Measurements from ENCODE around the gene PRKCA.

PRKCA gene

DNA sequence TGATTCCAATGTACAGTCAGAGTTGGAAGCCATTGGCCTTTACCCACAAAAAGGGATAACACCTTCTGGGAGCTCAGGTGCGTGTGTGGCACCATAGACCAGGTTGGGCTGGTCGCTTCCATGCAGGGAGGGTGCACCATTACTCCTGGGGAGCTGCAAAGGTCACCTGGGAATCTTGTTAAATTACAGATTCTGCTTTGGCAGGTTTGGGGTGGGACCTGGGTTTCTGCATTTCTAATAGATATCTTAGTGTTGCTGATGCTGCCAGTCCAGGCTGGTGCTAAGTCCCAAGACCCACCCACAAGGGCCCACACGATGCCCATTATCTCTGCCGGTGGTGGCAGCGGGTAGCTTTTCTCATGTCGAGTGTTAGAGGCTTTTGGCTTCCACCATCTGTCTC lies 384.2 kb downstream of the PRKCA start:
- TF ChIP-seq EZH2phosphoT487 (IDR thresholded peaks at IDR 0.05; ENCODE audit: borderline replicate concordance) (no peak), CTCF (conservative IDR thresholded peaks at IDR 0.05; ENCODE audit: low read length) (no peak)
- Histone ChIP-seq H3K4me1 (ENCODE audit: insufficient read depth, low read length, poor library complexity, severe bottlenecking) (no peaks in the 10 kb centered on the region), H3K4me3 (ENCODE audit: low read length, poor library complexity, severe bottlenecking) (no peak overlapping the region), H3K36me3 (ENCODE audit: insufficient read depth, low read length) (peaks cover 3% of the 10 kb centered on the region; the same call in 1 of the 2 replicates), H3K9ac (ENCODE audit: low read depth, low read length, poor library complexity, severe bottlenecking) (no peak overlapping the region), H3K79me2 (ENCODE audit: insufficient read depth, low read length) (no peaks in the 10 kb centered on the region), H3K27me3 (ENCODE audit: insufficient read depth, low read length, poor library complexity, severe bottlenecking) (no peaks in the 10 kb centered on the region), H3K4me2 (ENCODE audit: low read depth, low read length, poor library complexity, severe bottlenecking) (no peak overlapping the region), H3K9me2 (replicated peaks; ENCODE audit: low read depth, low read length) (no peaks in the 10 kb centered on the region), H3F3A (ENCODE audit: low read depth) (no peaks in the 10 kb centered on the region), H3K9me3 (ENCODE audit: insufficient read depth, low read depth, low read length) (no peaks in the 10 kb centered on the region), H2AFZ (ENCODE audit: low read length) (no peak overlapping the region), H4K20me1 (ENCODE audit: insufficient read depth, low read length, poor library complexity, severe bottlenecking) (no peaks in the 10 kb centered on the region)

GRCh38 chr17:66687570-66688284 lies 385.3 kb downstream of the PRKCA start:
- H3K27me3 ChIP-seq (ENCODE audit: insufficient read depth, low read length, poor library complexity, severe bottlenecking): no peaks in the 10 kb centered on the region
- no peak overlapping the region for H2AFZ ChIP-seq (ENCODE audit: low read length)
- H3K4me2 ChIP-seq (ENCODE audit: low read depth, low read length, poor library complexity, severe bottlenecking): no peak overlapping the region
- H3F3A ChIP-seq (ENCODE audit: low read depth): no peaks in the 10 kb centered on the region
- H3K9me2 ChIP-seq (replicated peaks; ENCODE audit: low read depth, low read length): no peaks in the 10 kb centered on the region
- no peak overlapping the region for H3K9ac ChIP-seq (ENCODE audit: low read depth, low read length, poor library complexity, severe bottlenecking)
- H3K4me3 ChIP-seq (ENCODE audit: low read length, poor library complexity, severe bottlenecking): no peak overlapping the region
- no peaks in the 10 kb centered on the region for H3K4me1 ChIP-seq (ENCODE audit: insufficient read depth, low read length, poor library complexity, severe bottlenecking)
- TF ChIP-seq EZH2phosphoT487 (IDR thresholded peaks at IDR 0.05; ENCODE audit: borderline replicate concordance): no peak
- TF ChIP-seq CTCF (conservative IDR thresholded peaks at IDR 0.05; ENCODE audit: low read length): no peak
- peaks cover 3% of the 10 kb centered on the region; the same call in 1 of the 2 replicates for H3K36me3 ChIP-seq (ENCODE audit: insufficient read depth, low read length)
- H3K9me3 ChIP-seq (ENCODE audit: insufficient read depth, low read depth, low read length): no peaks in the 10 kb centered on the region
- H4K20me1 ChIP-seq (ENCODE audit: insufficient read depth, low read length, poor library complexity, severe bottlenecking): no peaks in the 10 kb centered on the region
- no peaks in the 10 kb centered on the region for H3K79me2 ChIP-seq (ENCODE audit: insufficient read depth, low read length)

DNA sequence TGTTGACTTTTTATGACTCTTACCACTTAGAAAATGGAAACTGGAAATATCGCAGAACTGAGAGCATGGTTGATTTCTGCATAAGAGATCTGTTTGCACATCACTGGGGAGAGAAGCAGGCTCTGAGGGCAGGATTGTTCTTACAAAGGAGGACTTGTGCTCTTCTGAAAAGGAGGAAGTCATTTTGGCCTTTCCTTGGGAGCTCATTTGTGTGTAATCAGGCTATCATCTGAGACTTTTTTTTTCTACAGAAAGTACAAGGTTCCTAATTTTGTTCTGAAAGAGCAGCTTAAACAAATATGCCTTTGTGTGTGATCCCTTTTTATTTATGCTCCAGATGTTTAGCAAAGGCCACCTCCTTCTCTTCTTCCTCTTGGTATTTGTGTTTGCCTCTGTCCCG lies 386.8 kb downstream of the PRKCA start:
- Histone ChIP-seq H3K79me2 (ENCODE audit: insufficient read depth, low read length) (no peaks in the 10 kb centered on the region), H3K9ac (ENCODE audit: low read depth, low read length, poor library complexity, severe bottlenecking) (no peak overlapping the region), H3K9me2 (replicated peaks; ENCODE audit: low read depth, low read length) (no peaks in the 10 kb centered on the region), H2AFZ (ENCODE audit: low read length) (no peak overlapping the region), H3K9me3 (ENCODE audit: insufficient read depth, low read depth, low read length) (no peaks in the 10 kb centered on the region), H3K27me3 (ENCODE audit: insufficient read depth, low read length, poor library complexity, severe bottlenecking) (no peaks in the 10 kb centered on the region), H3K4me1 (ENCODE audit: insufficient read depth, low read length, poor library complexity, severe bottlenecking) (no peaks in the 10 kb centered on the region), H4K20me1 (ENCODE audit: insufficient read depth, low read length, poor library complexity, severe bottlenecking) (no peaks in the 10 kb centered on the region), H3K4me3 (ENCODE audit: low read length, poor library complexity, severe bottlenecking) (no peak overlapping the region), H3K4me2 (ENCODE audit: low read depth, low read length, poor library complexity, severe bottlenecking) (no peak overlapping the region), H3F3A (ENCODE audit: low read depth) (no peaks in the 10 kb centered on the region), H3K36me3 (ENCODE audit: insufficient read depth, low read length) (peaks cover 3% of the 10 kb centered on the region; the same call in 1 of the 2 replicates)
- TF ChIP-seq EZH2phosphoT487 (IDR thresholded peaks at IDR 0.05; ENCODE audit: borderline replicate concordance) (no peak), CTCF (conservative IDR thresholded peaks at IDR 0.05; ENCODE audit: low read length) (no peak)
